ENCODE results near the gene RALGAPA1. TPM values are rescaled to one million over a fixed set of nuclear protein-coding genes. Genes with fewer than 3 reads are reported as not detected.

Gene RALGAPA1
- total and polyA plus RNA-seq, 9 of the 15 experiments (the other 6 are each of a cell fraction or from before 2014, with no cell fraction given), result 2.5 to 16.3 (median 6.2) TPM

DNA sequence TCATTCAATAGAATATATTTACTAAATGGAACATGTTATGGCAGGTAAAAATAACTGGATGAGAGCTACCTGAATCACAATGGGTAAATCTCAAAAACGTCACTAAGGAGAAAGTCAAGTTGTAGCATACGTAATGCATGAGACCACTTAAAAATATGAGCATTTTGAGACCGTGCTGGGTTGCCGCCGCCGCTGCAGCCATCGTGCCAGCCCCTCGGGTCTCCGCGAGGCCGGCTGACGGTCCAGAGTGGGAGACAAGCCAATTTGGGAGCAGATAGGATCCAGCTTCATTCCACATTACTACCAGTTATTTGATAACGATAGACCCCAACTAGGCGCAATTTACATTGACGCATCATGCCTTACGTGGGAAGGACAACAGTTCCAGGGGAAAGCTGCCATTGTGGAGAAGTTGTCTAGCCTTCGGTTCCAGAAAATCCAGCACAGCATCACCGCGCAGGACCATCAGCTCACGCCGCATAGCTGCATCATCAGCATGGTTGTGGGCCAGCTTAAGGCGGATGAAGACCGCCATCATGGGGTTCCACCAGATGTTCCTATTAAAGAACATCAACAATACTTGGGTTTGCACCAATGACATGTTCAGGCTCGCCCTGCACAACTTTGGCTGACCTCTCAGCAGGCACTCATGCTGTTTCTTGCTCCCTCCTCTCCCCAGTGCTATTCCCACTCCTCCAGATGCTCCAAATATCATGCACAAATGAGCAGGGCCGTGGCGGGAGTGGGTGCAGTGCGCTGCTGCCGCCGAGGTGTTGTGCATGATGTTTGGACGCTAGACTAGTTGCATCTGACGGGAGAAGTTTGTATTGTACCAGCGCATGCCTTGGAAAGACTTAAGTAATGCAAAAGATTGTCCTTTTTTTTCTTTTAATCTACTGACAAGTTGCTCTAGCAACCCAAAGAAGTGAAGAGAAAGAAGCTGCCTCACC, 10.8 kb upstream of the RALGAPA1 start (continued):
- TF ChIP-seq, protein P1, sequence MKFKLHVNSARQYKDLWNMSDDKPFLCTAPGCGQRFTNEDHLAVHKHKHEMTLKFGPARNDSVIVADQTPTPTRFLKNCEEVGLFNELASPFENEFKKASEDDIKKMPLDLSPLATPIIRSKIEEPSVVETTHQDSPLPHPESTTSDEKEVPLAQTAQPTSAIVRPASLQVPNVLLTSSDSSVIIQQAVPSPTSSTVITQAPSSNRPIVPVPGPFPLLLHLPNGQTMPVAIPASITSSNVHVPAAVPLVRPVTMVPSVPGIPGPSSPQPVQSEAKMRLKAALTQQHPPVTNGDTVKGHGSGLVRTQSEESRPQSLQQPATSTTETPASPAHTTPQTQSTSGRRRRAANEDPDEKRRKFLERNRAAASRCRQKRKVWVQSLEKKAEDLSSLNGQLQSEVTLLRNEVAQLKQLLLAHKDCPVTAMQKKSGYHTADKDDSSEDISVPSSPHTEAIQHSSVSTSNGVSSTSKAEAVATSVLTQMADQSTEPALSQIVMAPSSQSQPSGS (CRISPR knock-in tag; IDR thresholded peaks at IDR 0.05), result no peak
- TF ChIP-seq MLX (CRISPR knock-in tag; conservative IDR thresholded peaks at IDR 0.05), result no peak
- TF ChIP-seq NCOR1 (IDR thresholded peaks at IDR 0.05), result no peak
- no peak for TF ChIP-seq ARHGAP35 (IDR thresholded peaks at IDR 0.05; ENCODE audit: partially characterized antibody)
- no peak for TF ChIP-seq MAFF (IDR thresholded peaks at IDR 0.05; ENCODE audit: low read length)
- no peak for TF ChIP-seq ZNF77 (CRISPR knock-in tag; IDR thresholded peaks at IDR 0.05)
- TF ChIP-seq, protein P2, sequence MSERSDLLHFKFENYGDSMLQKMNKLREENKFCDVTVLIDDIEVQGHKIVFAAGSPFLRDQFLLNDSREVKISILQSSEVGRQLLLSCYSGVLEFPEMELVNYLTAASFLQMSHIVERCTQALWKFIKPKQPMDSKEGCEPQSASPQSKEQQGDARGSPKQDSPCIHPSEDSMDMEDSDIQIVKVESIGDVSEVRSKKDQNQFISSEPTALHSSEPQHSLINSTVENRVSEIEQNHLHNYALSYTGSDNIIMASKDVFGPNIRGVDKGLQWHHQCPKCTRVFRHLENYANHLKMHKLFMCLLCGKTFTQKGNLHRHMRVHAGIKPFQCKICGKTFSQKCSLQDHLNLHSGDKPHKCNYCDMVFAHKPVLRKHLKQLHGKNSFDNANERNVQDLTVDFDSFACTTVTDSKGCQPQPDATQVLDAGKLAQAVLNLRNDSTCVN (CRISPR knock-in tag; IDR thresholded peaks at IDR 0.05), result no peak
- TF ChIP-seq CEBPB (tag; IDR thresholded peaks at IDR 0.05), result no peak

Data from K562 (cell line).